Measurements from ENCODE around the gene NUCKS1. TPM values are rescaled to one million over a fixed set of nuclear protein-coding genes. Genes with fewer than 3 reads are reported as not detected.

Gene NUCKS1
- total and polyA plus RNA-seq, 10 of the 15 experiments (the other 5 are each of a cell fraction or from before 2014, with no cell fraction given) = 40.5 to 135 (median 55.5) TPM

DNA sequence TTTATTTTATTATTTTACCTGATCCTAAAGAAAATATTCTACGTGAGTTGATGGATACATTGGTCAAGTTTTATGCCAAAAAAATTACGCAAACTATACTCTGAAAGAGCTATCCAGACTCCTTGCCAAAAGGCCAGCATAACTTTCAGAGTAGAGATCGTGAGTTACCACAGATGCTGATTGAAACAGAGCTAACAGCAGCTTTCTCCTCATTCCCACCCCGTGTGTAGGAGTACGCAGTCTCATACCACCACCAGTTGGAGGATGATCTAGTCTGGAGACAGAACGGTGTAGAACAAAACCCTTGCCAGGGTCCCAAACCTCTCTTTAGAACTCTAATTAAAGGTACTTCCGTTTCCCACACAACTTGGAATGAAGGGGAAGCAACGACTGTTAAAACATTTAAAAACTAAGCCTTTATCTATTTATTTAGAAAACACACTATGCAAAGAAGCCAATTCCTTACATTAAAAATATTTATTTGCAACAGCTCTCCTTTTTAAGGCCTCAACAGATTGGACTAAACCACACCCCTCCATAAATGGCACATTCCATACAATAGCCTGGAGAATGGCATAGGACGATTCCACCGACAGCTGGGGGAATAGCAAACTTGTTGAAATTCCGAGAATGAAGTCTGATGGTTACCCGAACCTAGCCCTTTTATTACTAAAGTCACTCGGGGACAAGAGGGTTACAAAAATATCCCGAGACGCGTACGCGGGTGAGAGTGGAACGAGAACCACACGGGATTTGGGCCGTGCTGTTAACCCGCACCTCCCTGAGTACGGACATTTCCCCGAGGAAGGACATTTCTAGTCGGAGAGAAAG is 1.4 kb downstream of the NUCKS1 start (continued):
- TF ChIP-seq SPI1 (IDR thresholded peaks at IDR 0.05; ENCODE audit: borderline replicate concordance, insufficient read depth, low read depth, low read length) (no peak), BHLHE40 (IDR thresholded peaks at IDR 0.05; ENCODE audit: borderline replicate concordance in 1 of 2, low read depth in 2 of 2, low read length in 1 of 2) (0 out of 4 replicates have a peak, but pooled peaks of 1 of the 2 experiments have one; percentile 7), SMC3 (IDR thresholded peaks at IDR 0.05; ENCODE audit: borderline replicate concordance, low read length) (no peak), ATF7 (IDR thresholded peaks at IDR 0.05; ENCODE audit: low read depth) (peak; percentile 92), CTCF (IDR thresholded peaks at IDR 0.05 in 2 of 3, conservative IDR thresholded peaks at IDR 0.05 in 1 of 3; ENCODE audit: control insufficient read depth in 2 of 3, extremely low read depth in 1 of 3, insufficient read depth in 1 of 3, low read depth in 3 of 3, low read length in 3 of 3) (no peak), DPF2 (IDR thresholded peaks at IDR 0.05) (no peak), KLF5 (IDR thresholded peaks at IDR 0.05; ENCODE audit: partially characterized antibody) (peak; percentile 86), SMAD1 (IDR thresholded peaks at IDR 0.05; ENCODE audit: low read depth, partially characterized antibody) (no peak), SREBF1 (IDR thresholded peaks at IDR 0.05; ENCODE audit: low read length) (peak; percentile 11; the same call in 1 of the 2 replicates), NFYB (IDR thresholded peaks at IDR 0.05; ENCODE audit: insufficient read depth, low read depth, low read length) (no peak), FOS (IDR thresholded peaks at IDR 0.05; ENCODE audit: borderline replicate concordance, extremely low read depth, insufficient read length) (no peak), HDGF (IDR thresholded peaks at IDR 0.05) (no peak), CEBPB (IDR thresholded peaks at IDR 0.05; ENCODE audit: borderline replicate concordance in 1 of 2, low read depth in 2 of 2, low read length in 2 of 2) (no peak), NFXL1 (IDR thresholded peaks at IDR 0.05; ENCODE audit: borderline replicate concordance) (no peak), USF1 (IDR thresholded peaks at IDR 0.05; ENCODE audit: borderline replicate concordance, extremely low read length, insufficient read depth, low read depth, low read length) (no peak), MEF2B (IDR thresholded peaks at IDR 0.05; ENCODE audit: partially characterized antibody, poor library complexity, severe bottlenecking) (no peak), USF2 (IDR thresholded peaks at IDR 0.05; ENCODE audit: borderline replicate concordance, low read depth, low read length) (no peak)
- TF ChIP-seq, protein P1, sequence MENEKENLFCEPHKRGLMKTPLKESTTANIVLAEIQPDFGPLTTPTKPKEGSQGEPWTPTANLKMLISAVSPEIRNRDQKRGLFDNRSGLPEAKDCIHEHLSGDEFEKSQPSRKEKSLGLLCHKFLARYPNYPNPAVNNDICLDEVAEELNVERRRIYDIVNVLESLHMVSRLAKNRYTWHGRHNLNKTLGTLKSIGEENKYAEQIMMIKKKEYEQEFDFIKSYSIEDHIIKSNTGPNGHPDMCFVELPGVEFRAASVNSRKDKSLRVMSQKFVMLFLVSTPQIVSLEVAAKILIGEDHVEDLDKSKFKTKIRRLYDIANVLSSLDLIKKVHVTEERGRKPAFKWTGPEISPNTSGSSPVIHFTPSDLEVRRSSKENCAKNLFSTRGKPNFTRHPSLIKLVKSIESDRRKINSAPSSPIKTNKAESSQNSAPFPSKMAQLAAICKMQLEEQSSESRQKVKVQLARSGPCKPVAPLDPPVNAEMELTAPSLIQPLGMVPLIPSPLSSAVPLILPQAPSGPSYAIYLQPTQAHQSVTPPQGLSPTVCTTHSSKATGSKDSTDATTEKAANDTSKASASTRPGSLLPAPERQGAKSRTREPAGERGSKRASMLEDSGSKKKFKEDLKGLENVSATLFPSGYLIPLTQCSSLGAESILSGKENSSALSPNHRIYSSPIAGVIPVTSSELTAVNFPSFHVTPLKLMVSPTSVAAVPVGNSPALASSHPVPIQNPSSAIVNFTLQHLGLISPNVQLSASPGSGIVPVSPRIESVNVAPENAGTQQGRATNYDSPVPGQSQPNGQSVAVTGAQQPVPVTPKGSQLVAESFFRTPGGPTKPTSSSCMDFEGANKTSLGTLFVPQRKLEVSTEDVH (IDR thresholded peaks at IDR 0.05; ENCODE audit: low read depth, partially characterized antibody) = no peak
- TF ChIP-seq, protein P2, sequence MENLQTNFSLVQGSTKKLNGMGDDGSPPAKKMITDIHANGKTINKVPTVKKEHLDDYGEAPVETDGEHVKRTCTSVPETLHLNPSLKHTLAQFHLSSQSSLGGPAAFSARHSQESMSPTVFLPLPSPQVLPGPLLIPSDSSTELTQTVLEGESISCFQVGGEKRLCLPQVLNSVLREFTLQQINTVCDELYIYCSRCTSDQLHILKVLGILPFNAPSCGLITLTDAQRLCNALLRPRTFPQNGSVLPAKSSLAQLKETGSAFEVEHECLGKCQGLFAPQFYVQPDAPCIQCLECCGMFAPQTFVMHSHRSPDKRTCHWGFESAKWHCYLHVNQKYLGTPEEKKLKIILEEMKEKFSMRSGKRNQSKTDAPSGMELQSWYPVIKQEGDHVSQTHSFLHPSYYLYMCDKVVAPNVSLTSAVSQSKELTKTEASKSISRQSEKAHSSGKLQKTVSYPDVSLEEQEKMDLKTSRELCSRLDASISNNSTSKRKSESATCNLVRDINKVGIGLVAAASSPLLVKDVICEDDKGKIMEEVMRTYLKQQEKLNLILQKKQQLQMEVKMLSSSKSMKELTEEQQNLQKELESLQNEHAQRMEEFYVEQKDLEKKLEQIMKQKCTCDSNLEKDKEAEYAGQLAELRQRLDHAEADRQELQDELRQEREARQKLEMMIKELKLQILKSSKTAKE (IDR thresholded peaks at IDR 0.05; ENCODE audit: low read depth, poor library complexity, severe bottlenecking) = peak; percentile 63

All from GM12878 (cell line).